Stimulated activated effector memory CD8-positive, alpha-beta T cell treated with anti-CD3 and anti-CD28 coated beads, Interleukin-12 subunit alpha, Interleukin-12 subunit beta, amount 100 ng/mL, for 72 hours (primary cell): ENCODE measurements around the gene MSI2.
A peak's percentile ranks its signal among the peaks of the same experiment; 100 is the strongest.
"Not testable (repeated sequence)": the region's sequence is repeated elsewhere in the genome, so short reads cannot be mapped to it uniquely, and the experiment has no call there.

Experiments
- ATAC-seq: fragments of 150-1000 bp; cut with Tn5 transposase; 2 replicates; pipeline ENCODE4 v1.10.0; 2021
- DNase-seq, 2 donors: peaks; one replicate each; pipeline ENCODE4 v3.0.0; 2021 to 2022; ENCODE audit warnings: low spot score in 2 of 2
- H3K27ac Mint-ChIP-seq: one replicate; pipeline ENCODE4 v1.8.0; 2022; ENCODE audit warnings: mild to moderate bottlenecking, mixed read lengths
- H3K36me3 Mint-ChIP-seq: one replicate; pipeline ENCODE4 v1.8.0; 2022; ENCODE audit warnings: mild to moderate bottlenecking, mixed read lengths
- H3K4me1 Mint-ChIP-seq: one replicate; pipeline ENCODE4 v1.8.0; 2022; ENCODE audit warnings: mixed read lengths
- H3K4me3 Mint-ChIP-seq: one replicate; pipeline ENCODE4 v1.8.0; 2022; ENCODE audit warnings: mild to moderate bottlenecking, mixed read lengths
- H3K9me3 Mint-ChIP-seq: one replicate; pipeline ENCODE4 v1.8.0; 2022; ENCODE audit warnings: mixed read lengths

Gene MSI2

GRCh38 chr17:57619061-57619937 is 363.0 kb downstream of the MSI2 start:
- H3K27ac Mint-ChIP-seq = peak overlapping the region; percentile 30
- peak; percentile 75 for ATAC-seq

GRCh38 chr17:57620576-57620975 is 364.3 kb downstream of the MSI2 start:
- DNase-seq (no peak), ATAC-seq (no peak)
- Mint-ChIP-seq H3K4me3 (no peak overlapping the region), H3K27ac (peak overlapping the region; percentile 30), H3K36me3 (peaks cover 23% of the 10 kb centered on the region), H3K9me3 (no peaks in the 10 kb centered on the region), H3K4me1 (peaks cover 40% of the 10 kb centered on the region)

More at GRCh38 chr17:57619061-57619937, 363.0 kb downstream of the MSI2 start:
- no peak overlapping the region for H3K4me3 Mint-ChIP-seq
- DNase-seq = no peak
- no peaks in the 10 kb centered on the region for H3K9me3 Mint-ChIP-seq
- H3K4me1 Mint-ChIP-seq = peaks cover 41% of the 10 kb centered on the region
- peaks cover 23% of the 10 kb centered on the region for H3K36me3 Mint-ChIP-seq

GRCh38 chr17:57621791-57622190 is 365.5 kb downstream of the MSI2 start:
- not testable (repeated sequence) for DNase-seq, H3K27ac Mint-ChIP-seq, ATAC-seq, H3K4me3 Mint-ChIP-seq, H3K9me3 Mint-ChIP-seq
- H3K4me1 Mint-ChIP-seq = peaks cover 40% of the 10 kb centered on the region
- H3K36me3 Mint-ChIP-seq = peaks cover 16% of the 10 kb centered on the region

- H3K36me3 Mint-ChIP-seq = peaks cover 11% of the 10 kb centered on the region
- H3K9me3 Mint-ChIP-seq = no peaks in the 10 kb centered on the region
- ATAC-seq (no peak), DNase-seq (no peak)
- H3K4me1 Mint-ChIP-seq = peaks cover 40% of the 10 kb centered on the region
- no peak overlapping the region for H3K27ac Mint-ChIP-seq
- H3K4me3 Mint-ChIP-seq = no peak overlapping the region
These were observed 366.0 kb downstream of the MSI2 start for GRCh38 chr17:57622306-57622682.

- peak; percentile 56 for ATAC-seq
- H3K4me1 Mint-ChIP-seq = peaks cover 44% of the 10 kb centered on the region
- H3K27ac Mint-ChIP-seq = peak overlapping the region; percentile 83
- no peaks in the 10 kb centered on the region for H3K9me3 Mint-ChIP-seq
- H3K4me3 Mint-ChIP-seq = peak overlapping the region; percentile 35
- peaks cover 13% of the 10 kb centered on the region for H3K36me3 Mint-ChIP-seq
- DNase-seq = no peak
These were observed 366.5 kb downstream of the MSI2 start for GRCh38 chr17:57622683-57623433.

GRCh38 chr17:57623620-57624019 is 367.3 kb downstream of the MSI2 start:
- H3K4me3 Mint-ChIP-seq = peak overlapping the region; percentile 35
- peaks cover 18% of the 10 kb centered on the region for H3K36me3 Mint-ChIP-seq
- H3K4me1 Mint-ChIP-seq = peaks cover 50% of the 10 kb centered on the region
- H3K9me3 Mint-ChIP-seq = no peaks in the 10 kb centered on the region
- no peak for ATAC-seq
- no peak for DNase-seq
- H3K27ac Mint-ChIP-seq = peak overlapping the region; percentile 83

- no peak overlapping the region for H3K4me3 Mint-ChIP-seq
- H3K4me1 Mint-ChIP-seq = peaks cover 43% of the 10 kb centered on the region
- H3K9me3 Mint-ChIP-seq = no peaks in the 10 kb centered on the region
- ATAC-seq = no peak
- peak overlapping the region; percentile 41 for H3K27ac Mint-ChIP-seq
- H3K36me3 Mint-ChIP-seq = peaks cover 12% of the 10 kb centered on the region
- no peak for DNase-seq
These were observed 368.1 kb downstream of the MSI2 start for GRCh38 chr17:57624386-57624785.

GRCh38 chr17:57625511-57625910 is 369.2 kb downstream of the MSI2 start:
- DNase-seq (no peak), ATAC-seq (no peak)
- Mint-ChIP-seq H3K4me1 (peaks cover 36% of the 10 kb centered on the region), H3K9me3 (no peaks in the 10 kb centered on the region), H3K4me3 (no peak overlapping the region), H3K36me3 (peaks cover 12% of the 10 kb centered on the region), H3K27ac (peak overlapping the region; percentile 43)

- H3K36me3 Mint-ChIP-seq = peaks cover 14% of the 10 kb centered on the region
- H3K9me3 Mint-ChIP-seq = no peaks in the 10 kb centered on the region
- no peak overlapping the region for H3K4me3 Mint-ChIP-seq
- peak overlapping the region; percentile 43 for H3K27ac Mint-ChIP-seq
- ATAC-seq (peak; percentile 53), DNase-seq (peak in 1 of 2 donors; percentile 60)
- H3K4me1 Mint-ChIP-seq = peaks cover 36% of the 10 kb centered on the region
These were observed 369.6 kb downstream of the MSI2 start for GRCh38 chr17:57625957-57626356.

- Mint-ChIP-seq H3K9me3 (no peaks in the 10 kb centered on the region), H3K27ac (no peak overlapping the region), H3K4me1 (peaks cover 36% of the 10 kb centered on the region), H3K36me3 (peaks cover 19% of the 10 kb centered on the region), H3K4me3 (no peak overlapping the region)
- ATAC-seq (no peak), DNase-seq (no peak)
These were observed 370.3 kb downstream of the MSI2 start for GRCh38 chr17:57626520-57627210.

- no peaks in the 10 kb centered on the region for H3K9me3 Mint-ChIP-seq
- no peak overlapping the region for H3K4me3 Mint-ChIP-seq
- ATAC-seq (no peak), DNase-seq (no peak)
- peaks cover 28% of the 10 kb centered on the region for H3K36me3 Mint-ChIP-seq
- peaks cover 36% of the 10 kb centered on the region for H3K4me1 Mint-ChIP-seq
- peak overlapping the region; percentile 75 for H3K27ac Mint-ChIP-seq
These were observed 371.3 kb downstream of the MSI2 start for GRCh38 chr17:57627591-57627990.

GRCh38 chr17:57628421-57628820 is 372.1 kb downstream of the MSI2 start:
- Mint-ChIP-seq H3K4me3 (no peak overlapping the region), H3K27ac (peak overlapping the region; percentile 75), H3K9me3 (no peaks in the 10 kb centered on the region), H3K4me1 (peaks cover 30% of the 10 kb centered on the region), H3K36me3 (peaks cover 33% of the 10 kb centered on the region)
- ATAC-seq (no peak), DNase-seq (no peak)

GRCh38 chr17:57629470-57629869 is 373.1 kb downstream of the MSI2 start:
- Mint-ChIP-seq H3K4me3 (no peak overlapping the region), H3K27ac (peak overlapping the region; percentile 60), H3K9me3 (peaks cover 2% of the 10 kb centered on the region), H3K36me3 (peaks cover 33% of the 10 kb centered on the region), H3K4me1 (peaks cover 19% of the 10 kb centered on the region)
- ATAC-seq = peak; percentile 46
- DNase-seq = no peak

- no peak for ATAC-seq
- H3K9me3 Mint-ChIP-seq = peaks cover 5% of the 10 kb centered on the region
- H3K4me1 Mint-ChIP-seq = peaks cover 16% of the 10 kb centered on the region
- no peak for DNase-seq
- H3K27ac Mint-ChIP-seq = peak overlapping the region; percentile 60
- H3K36me3 Mint-ChIP-seq = peaks cover 33% of the 10 kb centered on the region
- no peak overlapping the region for H3K4me3 Mint-ChIP-seq
These were observed 373.6 kb downstream of the MSI2 start for GRCh38 chr17:57629886-57630285.

- no peak for DNase-seq
- no peak overlapping the region for H3K4me3 Mint-ChIP-seq
- peaks cover 36% of the 10 kb centered on the region for H3K36me3 Mint-ChIP-seq
- peaks cover 5% of the 10 kb centered on the region for H3K9me3 Mint-ChIP-seq
- peak overlapping the region; percentile 60 for H3K27ac Mint-ChIP-seq
- ATAC-seq = no peak
- H3K4me1 Mint-ChIP-seq = peaks cover 10% of the 10 kb centered on the region
These were observed 374.4 kb downstream of the MSI2 start for GRCh38 chr17:57630736-57631135.
